GM18951 (cell line): ENCODE data around the gene RAB23.

Experiments
- POLR2A ChIP-seq: IDR thresholded peaks from 4 replicates; pipeline ENCODE4 v1.6.1; 2011; ENCODE audit warnings: mild to moderate bottlenecking; ENCODE audit not compliant: insufficient read length, insufficient read depth; ENCODE audit errors: extremely low read depth
- in situ Hi-C: fragments of 300-500 bp; cut with MboI; formaldehyde crosslinking; loops from one replicate; pipeline ENCODE4 v1.12.0; 2022; ENCODE audit warnings: low sequenced_read_pairs, mixed read lengths, inconsistent platforms; ENCODE audit not compliant: unreplicated experiment

RAB23 gene

DNA sequence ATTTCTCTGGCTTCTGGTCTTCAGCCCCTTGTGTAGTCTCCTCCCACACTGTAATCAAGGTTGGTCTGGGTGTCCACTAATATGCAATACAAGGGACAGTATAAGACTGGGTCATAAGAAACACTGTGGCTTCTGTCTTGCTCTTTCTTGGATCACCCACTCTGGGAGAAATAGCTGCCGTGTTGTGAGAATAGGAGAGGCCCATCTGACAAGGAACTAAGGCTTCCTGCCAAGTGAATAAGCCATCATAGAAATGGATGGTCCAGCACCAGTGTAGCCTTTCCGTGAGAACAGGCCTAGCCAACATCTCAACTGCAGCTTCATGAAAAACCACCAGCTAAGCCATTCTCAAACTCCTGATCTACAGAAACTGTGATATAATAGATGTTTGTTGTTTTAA, 26.6 kb downstream of the RAB23 start:
- no peak for TF ChIP-seq POLR2A

DNA sequence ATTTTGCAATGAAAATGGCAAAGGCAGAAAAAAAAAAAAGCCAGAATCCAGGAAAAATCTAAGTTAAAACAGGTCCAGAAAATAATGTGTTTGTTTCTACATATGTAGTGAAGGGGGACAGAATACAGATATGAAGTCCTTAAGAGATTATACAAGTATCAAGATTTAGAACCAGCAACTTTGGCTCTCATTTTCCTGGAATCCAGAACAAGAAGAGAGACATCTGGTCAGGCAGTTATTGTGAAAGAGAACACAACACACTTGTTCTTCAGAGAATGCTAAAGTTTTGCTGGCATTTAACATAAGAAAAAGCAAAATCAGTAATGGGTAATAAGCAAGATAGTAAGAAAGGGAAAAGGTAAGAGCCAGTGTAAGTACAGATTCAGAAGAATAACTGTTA, 28.9 kb downstream of the RAB23 start:
- no peak for TF ChIP-seq POLR2A
- in situ Hi-C loops = no loop called here

More for the DNA sequence above, 26.6 kb downstream of the RAB23 start:
- in situ Hi-C loops = no loop called here

DNA sequence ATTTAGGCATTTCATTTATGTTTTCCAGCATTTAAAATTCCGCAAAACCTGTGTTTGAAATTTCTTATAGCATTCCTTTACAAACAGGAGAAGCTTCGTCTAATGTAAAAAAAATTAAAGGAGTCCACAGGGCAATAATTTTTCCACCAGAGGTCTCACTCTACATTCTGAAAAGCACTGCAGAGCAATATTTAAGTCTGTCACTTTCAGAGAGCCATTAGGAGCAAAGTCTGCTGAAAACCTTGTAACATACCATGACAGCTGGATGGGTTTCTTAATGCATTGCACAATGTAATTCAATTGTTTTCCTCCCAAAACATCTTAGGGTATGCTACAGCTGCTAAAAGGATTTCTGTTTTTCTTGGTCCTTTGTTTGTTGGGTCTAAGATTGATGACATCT, 32.0 kb downstream of the RAB23 start:
- TF ChIP-seq POLR2A = no peak
- in situ Hi-C loops = no loop called here

DNA sequence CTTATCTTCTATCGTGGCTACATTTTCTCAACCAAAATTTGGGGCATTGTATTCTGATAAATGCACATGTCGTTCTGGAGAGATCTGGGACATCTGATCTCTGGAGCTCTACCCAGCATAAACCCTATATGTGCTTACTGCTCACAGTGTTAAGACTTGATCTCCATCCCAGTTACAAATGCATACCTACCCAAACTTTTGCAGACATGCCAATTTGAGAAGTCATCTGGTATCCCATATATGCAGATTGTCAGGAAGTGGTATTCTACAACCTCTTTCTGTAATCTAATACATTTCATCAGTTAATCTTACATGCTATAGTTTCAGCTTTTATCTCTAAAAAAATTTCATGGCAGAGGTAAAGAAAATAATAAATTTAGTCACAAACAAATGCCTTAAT, 38.8 kb downstream of the RAB23 start:
- in situ Hi-C loops = no loop called here
- no peak for TF ChIP-seq POLR2A

DNA sequence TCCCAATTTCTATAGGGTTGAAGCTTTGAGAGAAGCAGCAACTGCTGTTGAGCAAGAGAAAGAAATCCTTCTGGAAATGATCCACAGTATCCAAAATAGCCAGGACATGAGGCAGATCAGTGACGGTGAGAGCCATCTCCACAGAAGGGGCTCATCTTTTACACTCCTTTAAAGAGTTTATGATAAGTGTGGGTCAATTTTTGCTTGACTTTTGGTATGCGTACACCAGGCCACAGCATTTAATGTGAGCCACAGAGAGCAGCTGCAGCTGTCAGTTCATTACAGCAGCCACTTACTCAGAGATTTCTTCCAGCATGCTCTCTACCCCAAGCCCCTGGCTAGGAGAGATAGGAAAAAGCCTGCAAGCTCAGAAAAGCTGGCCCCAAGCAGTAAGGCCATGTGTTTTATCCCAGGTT, 40.1 kb downstream of the RAB23 start:
- in situ Hi-C loops = no loop called here
- no peak for TF ChIP-seq POLR2A

DNA sequence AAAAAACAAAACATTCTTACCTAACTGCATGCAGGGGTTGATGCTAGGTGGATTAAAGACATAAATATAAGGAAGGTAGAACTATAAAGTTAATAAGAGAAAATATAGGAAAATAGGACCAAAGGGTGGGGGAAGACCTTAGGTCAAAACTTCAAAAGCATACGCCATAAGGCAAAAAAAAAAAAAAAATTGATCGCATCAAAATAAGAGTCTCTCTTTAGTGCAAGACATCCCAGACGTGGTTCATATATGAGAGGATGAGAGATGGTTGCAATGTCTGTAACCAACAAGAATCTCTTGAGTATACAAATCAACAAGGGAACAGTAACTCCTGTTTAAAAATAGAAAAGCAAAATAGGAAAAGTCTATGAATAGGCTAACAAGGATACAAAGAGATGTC, 41.5 kb downstream of the RAB23 start:
- in situ Hi-C loops = no loop called here

DNA sequence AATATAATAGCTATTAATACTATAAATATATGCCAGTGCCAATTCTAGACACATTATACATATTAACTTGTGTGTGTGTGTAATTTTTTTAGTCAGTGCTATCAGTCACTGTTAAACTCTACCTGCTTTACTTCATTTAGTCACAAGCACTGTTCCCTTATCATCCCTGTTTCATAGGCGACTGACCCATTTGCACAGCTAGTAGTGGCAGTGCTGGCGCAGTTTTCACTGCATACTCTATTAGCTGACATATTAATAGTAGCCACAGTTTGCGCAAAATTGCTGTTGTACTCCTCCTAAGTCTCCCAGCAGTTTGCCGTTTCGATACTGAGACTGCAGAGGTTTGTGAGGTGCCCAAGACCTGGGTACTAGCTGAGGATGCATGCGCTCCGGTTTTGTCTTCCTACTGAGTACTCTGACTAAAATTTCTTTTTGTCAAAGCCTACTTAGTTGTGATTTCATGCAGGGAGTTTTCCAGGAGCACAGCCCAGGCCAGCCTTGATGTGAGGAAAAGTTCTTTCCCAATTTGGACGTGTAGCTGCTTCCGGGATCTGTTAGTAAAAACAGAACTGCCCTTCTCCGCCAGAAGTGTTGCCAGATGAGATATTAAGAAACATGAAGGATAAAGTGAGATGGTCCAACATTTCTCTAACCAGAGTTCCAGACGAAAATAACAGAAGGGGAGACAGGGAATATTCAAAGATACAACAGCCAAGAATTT, 44.4 kb downstream of the RAB23 start:
- in situ Hi-C loops = no loop called here
- TF ChIP-seq POLR2A = no peak

More for the DNA sequence above, 41.5 kb downstream of the RAB23 start:
- TF ChIP-seq POLR2A = no peak

DNA sequence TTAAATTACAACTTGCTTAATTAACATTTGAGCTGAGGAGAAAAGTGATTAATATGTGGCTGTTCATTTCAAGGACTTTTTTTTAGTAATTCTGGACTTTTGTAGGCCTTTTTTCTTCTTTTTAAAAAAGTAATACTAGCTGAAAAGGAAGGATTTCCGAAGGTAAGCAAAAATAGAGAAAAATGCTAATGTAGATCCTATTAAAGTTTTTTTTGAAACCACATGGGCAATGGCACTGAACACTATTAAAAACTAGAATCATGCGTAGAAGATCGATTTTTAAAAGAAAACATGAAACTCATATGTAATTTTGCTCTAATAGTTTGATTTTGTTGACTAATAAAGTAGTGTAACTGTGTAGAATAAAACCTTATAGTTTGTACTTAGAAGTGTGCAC, 47.6 kb downstream of the RAB23 start:
- no peak for TF ChIP-seq POLR2A
- in situ Hi-C loops = no loop called here

DNA sequence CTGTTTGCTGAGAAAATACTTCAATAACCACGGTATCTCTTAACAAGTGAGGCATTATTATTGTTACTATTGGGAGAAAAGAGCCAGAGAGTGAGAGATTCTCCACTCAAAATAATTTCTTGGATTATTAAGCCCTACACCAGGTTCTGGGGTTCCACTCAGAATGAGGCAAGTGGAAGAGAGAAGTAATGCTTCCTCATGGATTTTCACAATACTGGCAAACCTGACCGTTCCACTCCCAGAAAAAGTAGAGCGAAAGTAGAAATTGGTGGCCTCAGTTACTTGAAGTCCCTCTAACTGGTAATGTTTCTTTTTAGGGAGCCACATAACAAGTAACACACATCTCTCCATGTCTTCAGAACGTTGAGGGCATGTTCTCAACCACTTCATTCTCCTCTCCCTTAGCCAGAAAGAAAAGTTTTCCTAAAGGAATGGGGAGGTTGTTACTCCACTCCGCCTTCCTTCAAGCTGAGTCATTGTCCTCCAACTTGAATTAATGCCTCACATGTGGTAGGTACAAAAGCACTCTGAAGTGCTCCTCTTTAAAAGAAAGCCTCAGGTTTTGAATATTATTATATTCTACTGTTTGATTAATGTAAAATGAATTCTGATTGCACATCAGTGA, 48.1 kb downstream of the RAB23 start:
- TF ChIP-seq POLR2A = no peak
- in situ Hi-C loops = no loop called here

DNA sequence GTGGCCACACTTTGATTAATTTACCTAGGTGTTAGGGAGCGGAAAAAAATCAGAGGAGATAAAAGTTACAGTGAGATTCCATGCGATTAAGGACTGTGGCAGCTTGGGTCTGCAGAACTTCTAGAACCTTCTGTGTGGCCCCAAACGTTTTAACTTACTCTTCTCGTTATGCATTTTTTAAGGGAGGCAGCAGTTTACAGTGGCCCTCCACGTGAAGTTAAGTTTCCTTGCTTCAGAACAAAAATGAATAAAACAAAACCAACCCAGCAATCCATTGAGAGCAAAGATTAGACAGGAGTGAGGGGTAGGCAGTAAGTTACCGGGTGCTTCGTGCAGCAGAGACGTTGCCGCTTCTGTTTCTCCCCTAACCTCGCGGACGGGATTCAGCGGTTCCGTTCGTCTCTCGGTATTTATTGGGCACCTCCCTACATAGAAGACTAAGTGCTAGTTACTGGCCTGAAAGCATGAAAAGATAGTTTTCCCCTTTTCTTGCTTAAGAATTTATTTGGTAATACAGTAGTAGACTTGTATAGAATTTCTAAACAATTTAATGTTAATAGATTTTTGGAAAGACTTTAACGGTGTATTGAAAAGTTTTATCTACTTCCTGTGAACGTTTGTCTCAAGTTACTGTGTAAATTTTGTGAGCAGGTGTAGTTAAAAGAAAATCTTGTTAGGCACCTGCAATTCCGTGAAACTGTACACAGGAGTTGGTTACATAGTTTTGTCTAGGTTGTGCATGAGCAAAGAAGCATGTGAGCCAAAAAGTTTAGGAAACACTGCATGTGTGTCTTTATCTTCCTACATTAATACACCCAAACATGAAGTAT, 48.8 kb downstream of the RAB23 start:
- in situ Hi-C loops = no loop called here
- no peak for TF ChIP-seq POLR2A

DNA sequence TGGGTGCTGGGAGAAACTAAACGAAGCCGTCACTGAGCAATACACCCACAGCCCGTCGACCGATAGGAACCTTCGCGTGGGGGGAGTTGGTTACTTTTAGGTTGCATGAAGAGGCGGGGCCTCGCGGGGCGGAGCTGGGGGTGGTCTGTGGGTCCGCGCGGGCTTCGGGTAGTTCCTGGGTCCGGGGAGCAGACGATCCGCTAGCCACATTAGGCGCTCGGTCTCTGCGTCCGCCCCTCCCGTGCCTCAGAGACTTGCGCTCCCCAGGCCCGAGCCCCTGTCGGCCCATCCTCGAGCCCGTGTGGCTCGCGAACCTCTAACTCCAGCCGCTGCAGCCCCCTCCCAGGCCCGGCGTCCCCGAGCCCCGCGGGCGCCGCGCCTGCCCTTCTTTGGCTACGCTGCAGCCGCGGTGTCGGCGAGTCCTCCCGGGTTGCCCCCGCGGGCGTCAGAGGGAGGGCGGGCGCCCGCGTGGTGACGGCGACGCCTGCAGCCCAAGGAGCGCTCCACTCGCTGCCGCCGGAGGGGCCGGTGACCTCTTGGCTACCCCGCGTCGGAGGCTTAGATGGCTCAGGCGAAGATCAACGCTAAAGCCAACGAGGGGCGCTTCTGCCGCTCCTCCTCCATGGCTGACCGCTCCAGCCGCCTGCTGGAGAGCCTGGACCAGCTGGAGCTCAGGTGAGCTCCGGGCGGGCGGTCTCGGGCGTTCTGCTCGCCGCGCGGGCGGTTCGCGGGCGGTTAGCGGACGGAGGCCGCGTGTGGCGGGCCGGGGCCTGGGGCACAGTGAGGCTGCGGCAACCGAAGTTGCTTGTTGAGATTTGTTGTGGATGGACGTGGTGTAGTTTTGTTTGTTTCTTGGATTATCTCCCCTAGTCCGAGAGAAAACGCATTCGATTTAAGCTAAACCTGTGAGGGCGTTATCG, 49.7 kb downstream of the RAB23 start, which contains the start of gene BAG2:
BAG2 (plus strand) TSS at position 191 of the 920 bp plus-strand sequence; CDS start at position 563, 372 bp downstream.
- peak; percentile 97 for TF ChIP-seq POLR2A
- in situ Hi-C loops = no loop called here

DNA sequence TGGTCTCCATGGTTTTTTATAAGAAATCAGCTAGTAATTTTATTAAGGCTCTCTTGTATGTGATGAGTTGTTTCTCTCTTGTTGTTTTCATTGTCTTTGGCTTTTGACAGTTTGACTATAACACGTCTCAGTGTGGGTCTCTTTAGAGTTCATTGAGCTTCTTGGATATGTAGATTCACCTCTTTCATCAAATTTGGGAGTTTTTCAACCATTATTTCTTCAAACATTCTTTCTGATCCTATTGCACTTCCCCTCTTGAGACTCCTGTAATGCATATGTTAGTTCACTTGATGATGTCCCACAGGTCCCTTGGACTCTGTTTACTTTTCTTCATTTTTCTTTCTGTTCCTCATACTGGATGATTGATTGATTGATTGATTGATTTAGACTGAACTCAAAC, 57.0 kb downstream of the RAB23 start:
- in situ Hi-C loops = no loop called here
- no peak for TF ChIP-seq POLR2A
